Measurements from ENCODE around the gene CACNA1H. TPM values are rescaled to one million over a fixed set of nuclear protein-coding genes. Genes with fewer than 3 reads are reported as not detected.

The CACNA1H gene
- total RNA-seq, 1 donor from 2014 or later, result 73.2 TPM

DNA sequence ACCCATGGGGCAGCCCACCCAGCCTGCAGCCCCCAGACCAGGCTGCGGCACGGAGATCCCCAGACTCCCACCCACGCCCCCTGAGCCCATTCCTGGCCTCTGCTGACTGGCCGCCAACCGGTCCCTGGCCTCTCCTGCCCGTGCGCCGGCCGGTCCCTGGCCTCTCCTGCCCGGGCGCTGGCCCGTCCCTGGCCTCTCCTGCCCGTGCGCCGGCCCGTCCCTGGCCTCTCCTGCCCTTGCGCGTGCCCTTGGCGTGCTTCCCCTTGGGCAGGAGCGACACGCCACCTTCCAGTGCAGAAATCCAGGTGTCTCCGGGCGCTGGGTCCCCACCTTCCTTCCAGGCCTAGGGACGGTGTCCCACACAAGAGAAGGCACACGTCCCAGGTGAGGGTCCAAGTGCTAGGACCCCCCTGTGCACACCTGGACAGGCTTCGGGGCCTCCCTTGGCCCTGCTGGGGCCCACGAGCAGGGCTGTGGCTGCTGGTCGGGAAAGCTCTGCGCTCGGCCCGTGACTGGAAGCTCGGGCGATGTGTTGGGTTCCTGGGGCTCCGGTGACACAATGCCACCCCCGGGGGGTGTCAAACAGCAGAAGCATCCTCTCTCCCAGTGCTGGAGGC, 21.4 kb upstream of the CACNA1H start:
- TF ChIP-seq, protein P1, sequence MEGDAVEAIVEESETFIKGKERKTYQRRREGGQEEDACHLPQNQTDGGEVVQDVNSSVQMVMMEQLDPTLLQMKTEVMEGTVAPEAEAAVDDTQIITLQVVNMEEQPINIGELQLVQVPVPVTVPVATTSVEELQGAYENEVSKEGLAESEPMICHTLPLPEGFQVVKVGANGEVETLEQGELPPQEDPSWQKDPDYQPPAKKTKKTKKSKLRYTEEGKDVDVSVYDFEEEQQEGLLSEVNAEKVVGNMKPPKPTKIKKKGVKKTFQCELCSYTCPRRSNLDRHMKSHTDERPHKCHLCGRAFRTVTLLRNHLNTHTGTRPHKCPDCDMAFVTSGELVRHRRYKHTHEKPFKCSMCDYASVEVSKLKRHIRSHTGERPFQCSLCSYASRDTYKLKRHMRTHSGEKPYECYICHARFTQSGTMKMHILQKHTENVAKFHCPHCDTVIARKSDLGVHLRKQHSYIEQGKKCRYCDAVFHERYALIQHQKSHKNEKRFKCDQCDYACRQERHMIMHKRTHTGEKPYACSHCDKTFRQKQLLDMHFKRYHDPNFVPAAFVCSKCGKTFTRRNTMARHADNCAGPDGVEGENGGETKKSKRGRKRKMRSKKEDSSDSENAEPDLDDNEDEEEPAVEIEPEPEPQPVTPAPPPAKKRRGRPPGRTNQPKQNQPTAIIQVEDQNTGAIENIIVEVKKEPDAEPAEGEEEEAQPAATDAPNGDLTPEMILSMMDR (IDR thresholded peaks at IDR 0.05), result no peak
- Mint-ChIP-seq H3K36me3 (ENCODE audit: low read depth) (peaks cover 1% of the 10 kb centered on the region), H3K4me1 (ENCODE audit: low read depth) (no peaks in the 10 kb centered on the region), H3K4me3 (ENCODE audit: unreplicated experiment) (no peak overlapping the region), H3K27me3 (ENCODE audit: low read depth) (no peaks in the 10 kb centered on the region), H3K27ac (ENCODE audit: unreplicated experiment) (no peak overlapping the region), H3K9me3 (ENCODE audit: low read depth) (no peaks in the 10 kb centered on the region)
- DNase-seq (ENCODE audit: low spot score), result no peak

DNA sequence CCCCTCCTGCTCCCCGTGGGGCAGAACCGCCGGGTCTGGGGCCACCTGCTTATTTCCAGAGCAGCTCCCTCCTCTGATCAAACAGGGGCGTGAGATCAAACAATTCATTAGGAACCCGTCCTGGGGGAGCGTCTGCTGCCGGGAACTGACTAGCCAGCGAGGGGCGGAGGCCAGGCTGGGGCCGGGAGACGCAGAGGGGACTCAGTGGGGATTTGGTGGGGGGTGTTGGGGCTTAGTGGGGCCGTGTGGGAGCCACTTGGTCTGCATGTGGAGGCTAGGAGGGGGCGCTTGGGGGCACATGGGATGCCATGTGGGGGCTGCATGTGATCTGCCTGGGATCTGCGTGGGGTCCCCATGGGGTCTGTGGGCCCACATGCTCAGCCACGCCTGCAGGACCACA, 20.5 kb upstream of the CACNA1H start:
- no peak for DNase-seq (ENCODE audit: low spot score)
- no peaks in the 10 kb centered on the region for H3K9me3 Mint-ChIP-seq (ENCODE audit: low read depth)
- TF ChIP-seq, protein P1 (IDR thresholded peaks at IDR 0.05), result no peak
- H3K4me3 Mint-ChIP-seq (ENCODE audit: unreplicated experiment), result no peak overlapping the region
- no peak overlapping the region for H3K27ac Mint-ChIP-seq (ENCODE audit: unreplicated experiment)
- no peaks in the 10 kb centered on the region for H3K4me1 Mint-ChIP-seq (ENCODE audit: low read depth)
- H3K36me3 Mint-ChIP-seq (ENCODE audit: low read depth), result peaks cover 2% of the 10 kb centered on the region
- H3K27me3 Mint-ChIP-seq (ENCODE audit: low read depth), result no peaks in the 10 kb centered on the region

DNA sequence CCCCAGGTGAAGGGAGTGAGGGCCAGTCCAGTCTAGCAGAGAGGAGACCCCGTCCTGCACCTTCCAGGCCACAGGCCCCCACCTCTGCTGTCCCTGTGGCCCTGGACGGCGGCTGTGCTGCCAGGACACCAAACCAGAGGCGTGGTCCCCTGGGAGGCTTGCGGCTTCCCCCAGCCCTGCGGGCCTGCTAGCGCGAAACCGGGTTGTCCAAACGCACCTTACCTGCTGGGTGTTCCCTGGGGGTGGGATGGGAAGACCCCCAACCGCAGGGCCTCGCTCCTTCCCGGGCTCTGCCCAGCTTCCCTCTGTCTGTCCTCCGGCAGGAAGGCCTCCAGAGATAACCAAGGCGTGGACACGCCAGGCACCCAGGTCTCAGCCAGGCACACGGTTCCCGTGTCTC, 19.6 kb upstream of the CACNA1H start:
- Mint-ChIP-seq H3K9me3 (ENCODE audit: low read depth) (no peaks in the 10 kb centered on the region), H3K4me1 (ENCODE audit: low read depth) (no peaks in the 10 kb centered on the region), H3K27ac (ENCODE audit: unreplicated experiment) (no peak overlapping the region), H3K4me3 (ENCODE audit: unreplicated experiment) (no peak overlapping the region), H3K27me3 (ENCODE audit: low read depth) (peaks cover 3% of the 10 kb centered on the region), H3K36me3 (ENCODE audit: low read depth) (peaks cover 2% of the 10 kb centered on the region)
- no peak for DNase-seq (ENCODE audit: low spot score)
- TF ChIP-seq, protein P1 (IDR thresholded peaks at IDR 0.05), result no peak

DNA sequence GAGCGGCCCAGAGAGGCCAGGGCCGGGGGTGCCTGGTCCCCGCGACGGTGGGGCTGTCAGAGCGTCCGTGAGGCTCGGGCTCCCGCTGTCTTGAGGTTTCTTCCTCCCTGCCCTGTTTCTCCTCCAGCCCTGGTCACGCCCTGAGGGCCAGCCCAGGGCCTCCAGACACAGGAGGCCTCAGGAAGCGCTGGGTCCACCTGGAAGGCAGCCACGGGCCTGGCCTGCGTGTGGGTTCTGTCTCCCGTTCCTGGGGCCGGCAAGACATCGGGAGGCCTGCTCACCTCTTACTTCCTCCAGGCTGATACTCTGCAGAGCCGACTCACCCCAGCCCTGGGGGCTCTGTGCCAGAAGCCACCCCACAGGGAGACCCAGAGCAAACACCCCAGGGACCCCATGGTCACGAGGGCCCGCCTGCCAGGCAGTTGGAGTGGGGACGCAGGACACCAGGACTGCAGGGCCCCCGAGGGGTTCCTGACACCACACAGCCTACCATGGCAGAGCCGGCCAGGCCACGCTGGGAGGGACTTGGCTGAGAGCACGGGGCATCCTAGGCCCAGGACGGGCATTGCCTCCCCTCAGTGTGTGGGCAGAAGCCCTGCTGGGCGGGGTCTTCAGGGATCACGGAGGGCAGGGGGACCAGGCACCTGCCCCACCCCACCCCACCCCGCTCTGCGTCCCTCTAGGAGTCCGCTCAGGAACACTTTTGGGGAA, 18.9 kb upstream of the CACNA1H start:
- no peak for DNase-seq (ENCODE audit: low spot score)
- no peak overlapping the region for H3K4me3 Mint-ChIP-seq (ENCODE audit: unreplicated experiment)
- peaks cover 2% of the 10 kb centered on the region for H3K36me3 Mint-ChIP-seq (ENCODE audit: low read depth)
- TF ChIP-seq, protein P1 (IDR thresholded peaks at IDR 0.05), result no peak
- no peaks in the 10 kb centered on the region for H3K9me3 Mint-ChIP-seq (ENCODE audit: low read depth)
- H3K4me1 Mint-ChIP-seq (ENCODE audit: low read depth), result no peaks in the 10 kb centered on the region
- H3K27me3 Mint-ChIP-seq (ENCODE audit: low read depth), result peaks cover 5% of the 10 kb centered on the region
- no peak overlapping the region for H3K27ac Mint-ChIP-seq (ENCODE audit: unreplicated experiment)

DNA sequence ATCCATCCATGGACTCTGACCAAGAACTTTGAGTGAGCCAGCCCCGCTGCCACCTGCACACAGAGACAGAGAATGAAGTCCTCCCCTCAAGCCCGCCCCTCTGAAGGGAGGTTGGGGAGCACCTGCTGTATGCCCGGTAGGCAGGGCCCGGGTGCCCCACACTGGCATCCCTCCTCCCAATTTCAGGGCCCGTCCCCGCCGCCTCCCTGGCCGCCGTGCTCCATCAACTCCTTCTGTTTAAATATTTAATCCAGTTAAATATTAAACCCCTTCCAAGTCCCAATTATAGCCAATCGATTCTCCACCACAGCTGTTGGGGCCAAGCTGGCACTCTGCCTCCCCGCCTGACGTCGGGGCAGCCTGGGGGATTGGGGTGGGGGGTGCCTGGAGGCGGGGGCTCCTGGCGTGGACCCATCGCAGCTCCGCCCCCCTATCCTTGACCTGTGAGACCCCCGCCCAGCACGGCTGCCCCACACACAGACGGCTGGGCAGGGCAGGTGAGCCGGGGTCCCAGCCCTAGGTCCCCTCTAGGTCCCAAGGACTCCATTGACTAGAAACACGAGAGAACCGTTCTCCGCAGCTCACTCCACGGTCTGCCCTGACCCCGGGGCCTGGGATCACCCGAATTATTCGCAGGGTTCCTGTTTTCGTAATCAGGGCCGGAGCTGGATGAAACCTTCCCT, 18.0 kb upstream of the CACNA1H start:
- Mint-ChIP-seq H3K36me3 (ENCODE audit: low read depth) (peaks cover 2% of the 10 kb centered on the region), H3K27ac (ENCODE audit: unreplicated experiment) (no peak overlapping the region), H3K4me3 (ENCODE audit: unreplicated experiment) (no peak overlapping the region), H3K4me1 (ENCODE audit: low read depth) (no peaks in the 10 kb centered on the region), H3K27me3 (ENCODE audit: low read depth) (peaks cover 5% of the 10 kb centered on the region), H3K9me3 (ENCODE audit: low read depth) (no peaks in the 10 kb centered on the region)
- no peak for DNase-seq (ENCODE audit: low spot score)
- TF ChIP-seq, protein P1 (IDR thresholded peaks at IDR 0.05), result no peak

Data from chondrocyte (in vitro differentiated cells).